HCT116 (cell line): ENCODE results near the gene LMBR1L. TPM values are rescaled to one million over a fixed set of nuclear protein-coding genes. Genes with fewer than 3 reads are reported as not detected.

Experiments
- ATAC-seq: fragments of 200-7000 bp; cut with Tn5 transposase; 2 replicates; pipeline ENCODE4 v1.9.1; 2020; ENCODE audit warnings: mild to moderate bottlenecking, moderate library complexity
- BruUV-seq: library from RNA; stranded (reverse); fragments of 400-500 nt; replicated peaks from 2 replicates; lab custom pipeline; 2021; lab: Mats Ljungman, UMichigan
- CTCF ChIA-PET: fragments of 300-600 bp; sonication (Branson Sonifier 250); formaldehyde crosslinking; loops from one replicate; lab custom pipeline; 2021; ENCODE audit warnings: antibody characterized with exemption; lab: Charles Lee
- POLR2A ChIA-PET: fragments of 300-600, 350-600 bp; sonication (Branson Sonifier 250); formaldehyde crosslinking; loops from one replicate; lab custom pipeline; 2021; ENCODE audit warnings: antibody characterized with exemption; lab: Charles Lee
- RAD21 ChIA-PET, 2 experiments: fragments of 300-600 bp; sonication (Branson Sonifier 250); formaldehyde crosslinking; loops; one replicate each; lab custom pipeline; 2023; ENCODE audit warnings: low total read pairs in 2 of 2; ENCODE audit not compliant: uncharacterized antibody in 2 of 2, unreplicated experiment in 2 of 2, low non-redundant PET in 1 of 2; lab: Charles Lee
- DNase-seq: peaks from one replicate; pipeline ENCODE4 v3.0.0-alpha.2; 2010; ENCODE audit warnings: low read depth, low spot score
- H2AFZ ChIP-seq: fragments of 200-600 bp; shearing (Covaris generic), sonication (generic); 2 replicates; pipeline ENCODE4 v1.6.1; 2017; ENCODE audit warnings: low read depth, mixed run types, mixed read lengths, antibody characterized with exemption, low read length; ENCODE audit not compliant: poor library complexity, severe bottlenecking
- H3K27ac ChIP-seq: 2 replicates; pipeline ENCODE4 v1.5.1; 2012; ENCODE audit warnings: low read depth, low read length
- H3K27me3 ChIP-seq: fragments of 200-600 bp; sonication (generic); 2 replicates; pipeline ENCODE4 v1.6.1; 2016; ENCODE audit warnings: mixed run types, low read length, mixed read lengths; ENCODE audit not compliant: insufficient read depth
- H3K36me3 ChIP-seq, 2 experiments: fragments of 200-500 bp in 1 of 2; fragments of 200-600 bp in 1 of 2; sonication (Bioruptor generic) in 1 of 2; sonication (generic) in 1 of 2; 2 replicates each; pipeline versions ENCODE4 v1.5.1 to v1.6.1; 2014 to 2016; ENCODE audit warnings: low read length in 2 of 2, inconsistent platforms in 1 of 2, mixed read lengths in 1 of 2, mixed run types in 1 of 2; ENCODE audit not compliant: insufficient read depth in 2 of 2, control insufficient read depth in 1 of 2
- H3K4me1 ChIP-seq, 2 experiments: fragments of 200-600 bp in 1 of 2; sonication (generic) in 1 of 2; 2 replicates each; pipeline versions ENCODE4 v1.5.1 to v1.6.1; 2012 to 2017; ENCODE audit warnings: low read length in 2 of 2, inconsistent platforms in 1 of 2, mild to moderate bottlenecking in 1 of 2, mixed read lengths in 1 of 2, mixed run types in 1 of 2, moderate library complexity in 1 of 2; ENCODE audit not compliant: insufficient read depth in 2 of 2, control insufficient read depth in 1 of 2
- H3K4me2 ChIP-seq: fragments of 200-600 bp; sonication (generic); 2 replicates; pipeline ENCODE4 v1.6.1; 2017; ENCODE audit warnings: mixed run types, low read length, mixed read lengths
- H3K4me3 ChIP-seq, 2 experiments: fragments of 200-600 bp in 1 of 2; sonication (generic) in 1 of 2; replicated peaks in 1 of 2; 2 replicates each; pipeline ENCODE4 v1.5.1; 2011 to 2016; ENCODE audit warnings: low read length in 2 of 2, control low read depth in 1 of 2, low read depth in 1 of 2, mild to moderate bottlenecking in 1 of 2, mixed read lengths in 1 of 2, mixed run types in 1 of 2
- H3K79me2 ChIP-seq: fragments of 200-600 bp; sonication (generic); 2 replicates; pipeline ENCODE4 v1.6.1; 2017; ENCODE audit warnings: mild to moderate bottlenecking, mixed run types, low read length, moderate library complexity, mixed read lengths; ENCODE audit not compliant: insufficient read depth
- H3K9ac ChIP-seq: fragments of 200-600 bp; sonication (generic); 2 replicates; pipeline ENCODE4 v1.6.1; 2016; ENCODE audit warnings: low read length, mixed read lengths
- H3K9me2 ChIP-seq: fragments of 200-600 bp; sonication (generic), shearing (Covaris generic); 2 replicates; pipeline ENCODE4 v1.6.1; 2017; ENCODE audit warnings: mixed run types, mild to moderate bottlenecking, moderate library complexity; ENCODE audit not compliant: insufficient read depth
- H3K9me3 ChIP-seq, 2 experiments: fragments of 200-500 bp in 1 of 2; fragments of 200-600 bp in 1 of 2; sonication (Bioruptor generic) in 1 of 2; sonication (generic) in 1 of 2; 2 replicates each; pipeline ENCODE4 v1.6.1; 2014 to 2017; ENCODE audit warnings: low read length in 2 of 2, mixed read lengths in 2 of 2, inconsistent platforms in 1 of 2, low read depth in 1 of 2, mild to moderate bottlenecking in 1 of 2, mixed run types in 1 of 2, moderate library complexity in 1 of 2; ENCODE audit not compliant: control insufficient read depth in 1 of 2, insufficient read depth in 1 of 2
- H4K20me1 ChIP-seq: fragments of 200-600 bp; sonication (generic), shearing (Covaris generic); 2 replicates; pipeline ENCODE4 v1.6.1; 2017; ENCODE audit warnings: mixed run types, mild to moderate bottlenecking, moderate library complexity; ENCODE audit not compliant: insufficient read depth
- CEBPB ChIP-seq: IDR thresholded peaks from 2 replicates; pipeline ENCODE4 v1.6.1; 2012; ENCODE audit warnings: low read depth
- EGR1 ChIP-seq: IDR thresholded peaks from 2 replicates; pipeline ENCODE4 v1.6.1; 2012; ENCODE audit warnings: low read depth
- ELF1 ChIP-seq: IDR thresholded peaks from 2 replicates; pipeline ENCODE4 v1.6.1; 2012; ENCODE audit warnings: low read depth, borderline replicate concordance
- EZH2phosphoT487 ChIP-seq: fragments of 200-600 bp; IDR thresholded peaks from 2 replicates; pipeline ENCODE4 v1.6.1; 2018; ENCODE audit warnings: antibody characterized with exemption, borderline replicate concordance
- POLR2A ChIP-seq: IDR thresholded peaks from 2 replicates; pipeline ENCODE4 v1.7.0; 2011; ENCODE audit warnings: borderline replicate concordance; ENCODE audit not compliant: insufficient read depth, insufficient read length; ENCODE audit errors: extremely low read depth
- RAD21 ChIP-seq: IDR thresholded peaks from 2 replicates; pipeline ENCODE4 v1.6.1; 2012; ENCODE audit warnings: low read depth, mild to moderate bottlenecking
- SIN3A ChIP-seq: IDR thresholded peaks from 2 replicates; pipeline ENCODE4 v1.6.1; 2012; ENCODE audit warnings: low read depth
- SP1 ChIP-seq: IDR thresholded peaks from 2 replicates; pipeline ENCODE4 v1.6.1; 2012; ENCODE audit warnings: low read depth
- SRF ChIP-seq: IDR thresholded peaks from 2 replicates; pipeline ENCODE4 v1.6.1; 2012; ENCODE audit warnings: low read depth
- TCF7L2 ChIP-seq: IDR thresholded peaks from 2 replicates; pipeline ENCODE4 v1.7.0; 2011; ENCODE audit warnings: borderline replicate concordance, inconsistent platforms; ENCODE audit not compliant: insufficient read depth, insufficient read length; ENCODE audit errors: extremely low read depth
- YY1 ChIP-seq: IDR thresholded peaks from 2 replicates; pipeline ENCODE4 v1.6.1; 2011; ENCODE audit warnings: low read length, low read depth, moderate library complexity, mild to moderate bottlenecking; ENCODE audit not compliant: insufficient replicate concordance; ENCODE audit errors: extremely low read depth
- ZFX ChIP-seq: fragments of 450-650 bp; IDR thresholded peaks from 2 replicates; pipeline ENCODE4 v1.6.1; 2017
- ZNF274 ChIP-seq: fragments of 200-500 bp; sonication (Bioruptor generic); IDR thresholded peaks from 2 replicates; pipeline ENCODE4 v1.6.1; 2014; ENCODE audit warnings: mild to moderate bottlenecking, low read depth, low read length, inconsistent platforms
- intact Hi-C: fragments of 100-400 bp; cut with micrococcal nuclease; formaldehyde crosslinking; loops from 2 replicates; pipeline ENCODE4 v1.10.0; 2022
- total RNA-seq: library from RNA; stranded (reverse); gene quantifications from one replicate; pipeline ENCODE4 v1.2.1, GENCODE V29; 2021; ENCODE audit not compliant: unreplicated experiment
- TF ChIP-seq, protein P1 (sequence below): IDR thresholded peaks from 2 replicates; pipeline ENCODE4 v1.6.1; 2012
- TF ChIP-seq, protein P2 (sequence below), 3 experiments: fragments of 200-600 bp in 1 of 3; sonication (generic) in 1 of 3; IDR thresholded peaks in 2 of 3; conservative IDR thresholded peaks in 1 of 3; 2 replicates each; pipeline ENCODE4 v1.5.1; 2012 to 2017; ENCODE audit warnings: low read depth in 2 of 3, low read length in 2 of 3, antibody characterized with exemption in 1 of 3, borderline replicate concordance in 1 of 3, control low read depth in 1 of 3, mild to moderate bottlenecking in 1 of 3, mixed read lengths in 1 of 3, mixed run types in 1 of 3, moderate library complexity in 1 of 3; ENCODE audit not compliant: insufficient read depth in 1 of 3
- TF ChIP-seq, protein P3 (sequence below): IDR thresholded peaks from 2 replicates; pipeline ENCODE4 v1.6.1; 2011; ENCODE audit warnings: mild to moderate bottlenecking, low read length, moderate library complexity; ENCODE audit not compliant: insufficient replicate concordance; ENCODE audit errors: extremely low read depth

The LMBR1L gene
- total RNA-seq, 1 experiment from 2014 or later, result 44.4 TPM

DNA sequence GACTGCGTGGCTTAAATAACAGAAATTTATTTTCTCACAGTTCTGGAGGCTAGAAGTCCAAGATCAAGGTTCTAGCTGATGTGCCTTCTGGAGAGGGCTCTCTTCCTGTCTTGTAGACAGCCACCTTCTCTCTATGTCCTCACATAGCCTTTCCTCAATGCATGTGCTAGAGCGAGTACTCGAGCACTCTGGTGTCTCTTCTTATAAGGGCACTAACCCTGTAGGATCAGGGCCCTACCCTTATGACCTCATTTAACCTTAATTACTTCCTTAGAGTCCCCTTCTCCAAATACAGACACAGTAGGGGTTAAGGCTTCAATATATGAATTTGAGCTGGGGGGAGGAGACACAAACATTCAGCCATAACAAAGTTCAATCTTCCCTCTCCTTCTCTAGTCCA, 26.2 kb downstream of the LMBR1L start:
- intact Hi-C loops, result no loop called here
- Histone ChIP-seq H3K4me2 (no peak overlapping the region), H3K4me3 (no peak overlapping the region), H3K4me1 (peaks cover 8 to 16% of the 10 kb centered on the region in 2 experiments), H3K9me2 (no peaks in the 10 kb centered on the region), H2AFZ (no peak overlapping the region), H3K9me3 (no peaks in the 10 kb centered on the region), H3K27me3 (no peaks in the 10 kb centered on the region), H3K36me3 (no peaks in the 10 kb centered on the region), H3K79me2 (no peaks in the 10 kb centered on the region), H3K27ac (no peak overlapping the region), H4K20me1 (no peaks in the 10 kb centered on the region), H3K9ac (no peak overlapping the region)
- ChIA-PET CTCF (interaction anchor here (1.3 kb wide), 2 partner anchors 14 to 21 kb away, joined by 3 read pairs; no protein-coding TSS in a partner anchor), RAD21 (no interaction called here), POLR2A (interaction anchor here (0.8 kb wide), 1 partner anchor 47 kb away, joined by 3 read pairs; the partner anchor contains the start of gene TUBA1B)
- no TSS peak for BruUV-seq
- no peak for DNase-seq
- no peak for ATAC-seq
- TF ChIP-seq, protein P1, sequence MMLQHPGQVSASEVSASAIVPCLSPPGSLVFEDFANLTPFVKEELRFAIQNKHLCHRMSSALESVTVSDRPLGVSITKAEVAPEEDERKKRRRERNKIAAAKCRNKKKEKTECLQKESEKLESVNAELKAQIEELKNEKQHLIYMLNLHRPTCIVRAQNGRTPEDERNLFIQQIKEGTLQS, result no peak
- no peak for TF ChIP-seq CEBPB
- no peak for TF ChIP-seq POLR2A
- TF ChIP-seq, protein P2, sequence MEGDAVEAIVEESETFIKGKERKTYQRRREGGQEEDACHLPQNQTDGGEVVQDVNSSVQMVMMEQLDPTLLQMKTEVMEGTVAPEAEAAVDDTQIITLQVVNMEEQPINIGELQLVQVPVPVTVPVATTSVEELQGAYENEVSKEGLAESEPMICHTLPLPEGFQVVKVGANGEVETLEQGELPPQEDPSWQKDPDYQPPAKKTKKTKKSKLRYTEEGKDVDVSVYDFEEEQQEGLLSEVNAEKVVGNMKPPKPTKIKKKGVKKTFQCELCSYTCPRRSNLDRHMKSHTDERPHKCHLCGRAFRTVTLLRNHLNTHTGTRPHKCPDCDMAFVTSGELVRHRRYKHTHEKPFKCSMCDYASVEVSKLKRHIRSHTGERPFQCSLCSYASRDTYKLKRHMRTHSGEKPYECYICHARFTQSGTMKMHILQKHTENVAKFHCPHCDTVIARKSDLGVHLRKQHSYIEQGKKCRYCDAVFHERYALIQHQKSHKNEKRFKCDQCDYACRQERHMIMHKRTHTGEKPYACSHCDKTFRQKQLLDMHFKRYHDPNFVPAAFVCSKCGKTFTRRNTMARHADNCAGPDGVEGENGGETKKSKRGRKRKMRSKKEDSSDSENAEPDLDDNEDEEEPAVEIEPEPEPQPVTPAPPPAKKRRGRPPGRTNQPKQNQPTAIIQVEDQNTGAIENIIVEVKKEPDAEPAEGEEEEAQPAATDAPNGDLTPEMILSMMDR (IDR thresholded peaks at IDR 0.05 in 2 of 3, conservative IDR thresholded peaks at IDR 0.05 in 1 of 3; ENCODE audit: borderline replicate concordance in 1 of 3, insufficient read depth in 1 of 3, low read depth in 2 of 3, low read length in 2 of 3), result no peak
- no peak for TF ChIP-seq SIN3A
- TF ChIP-seq EZH2phosphoT487, result no peak
- TF ChIP-seq RAD21, result no peak
- no peak for TF ChIP-seq ZNF274
- no peak for TF ChIP-seq SRF
- no peak for TF ChIP-seq ELF1
- no peak for TF ChIP-seq TCF7L2
- TF ChIP-seq ZFX, result no peak
- no peak for TF ChIP-seq EGR1
- TF ChIP-seq, protein P3, sequence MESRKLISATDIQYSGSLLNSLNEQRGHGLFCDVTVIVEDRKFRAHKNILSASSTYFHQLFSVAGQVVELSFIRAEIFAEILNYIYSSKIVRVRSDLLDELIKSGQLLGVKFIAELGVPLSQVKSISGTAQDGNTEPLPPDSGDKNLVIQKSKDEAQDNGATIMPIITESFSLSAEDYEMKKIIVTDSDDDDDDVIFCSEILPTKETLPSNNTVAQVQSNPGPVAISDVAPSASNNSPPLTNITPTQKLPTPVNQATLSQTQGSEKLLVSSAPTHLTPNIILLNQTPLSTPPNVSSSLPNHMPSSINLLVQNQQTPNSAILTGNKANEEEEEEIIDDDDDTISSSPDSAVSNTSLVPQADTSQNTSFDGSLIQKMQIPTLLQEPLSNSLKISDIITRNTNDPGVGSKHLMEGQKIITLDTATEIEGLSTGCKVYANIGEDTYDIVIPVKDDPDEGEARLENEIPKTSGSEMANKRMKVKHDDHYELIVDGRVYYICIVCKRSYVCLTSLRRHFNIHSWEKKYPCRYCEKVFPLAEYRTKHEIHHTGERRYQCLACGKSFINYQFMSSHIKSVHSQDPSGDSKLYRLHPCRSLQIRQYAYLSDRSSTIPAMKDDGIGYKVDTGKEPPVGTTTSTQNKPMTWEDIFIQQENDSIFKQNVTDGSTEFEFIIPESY, result no peak
- TF ChIP-seq SP1, result no peak
- TF ChIP-seq YY1, result no peak
